Ascending aorta (tissue), 2 donors: ENCODE results near the gene SORBS2. TPM values are rescaled to one million over a fixed set of nuclear protein-coding genes. Genes with fewer than 3 reads are reported as not detected.

Experiments
- DNase-seq, 2 donors: peaks; one replicate each; pipeline ENCODE4 v3.0.0-alpha.2; 2019; ENCODE audit warnings: low spot score in 2 of 2
- H3K27ac ChIP-seq, 2 donors: fragments of 200-600 bp; sonication (generic); one replicate each; pipeline ENCODE4 v1.5.1; 2016 to 2017; ENCODE audit warnings: mild to moderate bottlenecking in 1 of 2
- H3K27me3 ChIP-seq: fragments of 200-600 bp; sonication (generic); one replicate; pipeline ENCODE4 v1.5.1; 2017
- H3K36me3 ChIP-seq, 2 donors: fragments of 200-600 bp; sonication (generic); one replicate each; pipeline ENCODE4 v1.5.1; 2016
- H3K4me1 ChIP-seq, 2 donors: fragments of 200-600 bp; sonication (generic); one replicate each; pipeline ENCODE4 v1.5.1; 2016 to 2017; ENCODE audit warnings: mild to moderate bottlenecking in 1 of 2
- H3K4me3 ChIP-seq, 2 donors: fragments of 200-600 bp; sonication (generic); one replicate each; pipeline ENCODE4 v1.5.1; 2016 to 2017; ENCODE audit warnings: mild to moderate bottlenecking in 1 of 2
- H3K9me3 ChIP-seq, 2 donors: fragments of 200-600 bp; sonication (generic); one replicate each; pipeline ENCODE4 v1.5.1; 2016
- CTCF ChIP-seq, 3 experiments: fragments of 200-600 bp in 2 of 3; fragments of 450-650 bp in 1 of 3; sonication (generic) in 2 of 3; IDR thresholded peaks; one replicate each; pipeline ENCODE4 v1.5.1; 2016 to 2019; ENCODE audit warnings: antibody characterized with exemption in 3 of 3, mild to moderate bottlenecking in 1 of 3, moderate library complexity in 1 of 3
- intact Hi-C: fragments of 100-400 bp; cut with DNase I; formaldehyde crosslinking; loops from one replicate; pipeline ENCODE4 v1.15.1; 2023
- total RNA-seq: library from RNA; depleted of rRNA; stranded (reverse); fragments of >200 nt; gene quantifications from one replicate; pipeline ENCODE4 v1.1.0, GENCODE V29; 2016

SORBS2 gene
- total RNA-seq, 1 donor from 2014 or later, result 246 TPM

- no peaks in the 10 kb centered on the region for H3K9me3 ChIP-seq
- H3K27me3 ChIP-seq, result no peaks in the 10 kb centered on the region
- no peak for DNase-seq
- no peaks in the 10 kb centered on the region for H3K4me1 ChIP-seq
- no peak overlapping the region for H3K4me3 ChIP-seq
- H3K27ac ChIP-seq, result no peak overlapping the region
- no peak for TF ChIP-seq CTCF (IDR thresholded peaks at IDR 0.05)
- no peaks in the 10 kb centered on the region for H3K36me3 ChIP-seq
- intact Hi-C loops, result no loop called here
Measured at GRCh38 chr4:185826381-185826780, 14.4 kb upstream of the SORBS2 start.

- intact Hi-C loops, result no loop called here
- Histone ChIP-seq H3K4me3 (no peak overlapping the region), H3K4me1 (no peaks in the 10 kb centered on the region), H3K27me3 (no peaks in the 10 kb centered on the region), H3K36me3 (no peaks in the 10 kb centered on the region), H3K9me3 (no peaks in the 10 kb centered on the region), H3K27ac (no peak overlapping the region)
- no peak for DNase-seq
- TF ChIP-seq CTCF (IDR thresholded peaks at IDR 0.05), result no peak
Measured at GRCh38 chr4:185825737-185826136, 13.7 kb upstream of the SORBS2 start.

GRCh38 chr4:185822791-185823190 is 10.8 kb upstream of the SORBS2 start:
- H3K4me3 ChIP-seq, result no peak overlapping the region
- no peaks in the 10 kb centered on the region for H3K36me3 ChIP-seq
- no peaks in the 10 kb centered on the region for H3K9me3 ChIP-seq
- H3K27me3 ChIP-seq, result no peaks in the 10 kb centered on the region
- no peaks in the 10 kb centered on the region for H3K4me1 ChIP-seq
- DNase-seq, result no peak
- no peak overlapping the region for H3K27ac ChIP-seq
- intact Hi-C loops, result no loop called here
- TF ChIP-seq CTCF (IDR thresholded peaks at IDR 0.05), result no peak

- Histone ChIP-seq H3K36me3 (no peaks in the 10 kb centered on the region), H3K9me3 (no peaks in the 10 kb centered on the region), H3K4me1 (no peaks in the 10 kb centered on the region), H3K27me3 (no peaks in the 10 kb centered on the region), H3K4me3 (no peak overlapping the region), H3K27ac (no peak overlapping the region)
- intact Hi-C loops, result no loop called here
- TF ChIP-seq CTCF (IDR thresholded peaks at IDR 0.05), result no peak
- DNase-seq, result no peak
Measured at GRCh38 chr4:185821029-185821419, 9.0 kb upstream of the SORBS2 start.

- H3K27ac ChIP-seq, result no peak overlapping the region
- H3K36me3 ChIP-seq, result no peaks in the 10 kb centered on the region
- no peaks in the 10 kb centered on the region for H3K9me3 ChIP-seq
- intact Hi-C loops, result no loop called here
- H3K4me3 ChIP-seq, result peak overlapping the region in 1 of 2 donors; percentile 5
- no peak for DNase-seq
- TF ChIP-seq CTCF (IDR thresholded peaks at IDR 0.05), result no peak
- H3K4me1 ChIP-seq, result no peaks in the 10 kb centered on the region
- H3K27me3 ChIP-seq, result no peaks in the 10 kb centered on the region
Measured at GRCh38 chr4:185820146-185821028, 8.4 kb upstream of the SORBS2 start.
